HL-60 (cell line): ENCODE results near the gene DCTN1.

Source experiments
- GABPA ChIP-seq: IDR thresholded peaks from 2 replicates; pipeline ENCODE4 v1.6.1; 2012; ENCODE audit warnings: low read depth
- POLR2AphosphoS5 ChIP-seq: IDR thresholded peaks from 2 replicates; pipeline ENCODE4 v1.6.1; 2012; ENCODE audit warnings: low read depth
- SPI1 ChIP-seq: IDR thresholded peaks from 2 replicates; pipeline ENCODE4 v1.6.1; 2012; ENCODE audit warnings: low read depth, mild to moderate bottlenecking, borderline replicate concordance
- TF ChIP-seq, protein P1 (sequence below): IDR thresholded peaks from one replicate; pipeline ENCODE4 v1.5.1; 2011; ENCODE audit warnings: low read length, control low read depth, inconsistent platforms; ENCODE audit not compliant: insufficient read depth

DNA sequence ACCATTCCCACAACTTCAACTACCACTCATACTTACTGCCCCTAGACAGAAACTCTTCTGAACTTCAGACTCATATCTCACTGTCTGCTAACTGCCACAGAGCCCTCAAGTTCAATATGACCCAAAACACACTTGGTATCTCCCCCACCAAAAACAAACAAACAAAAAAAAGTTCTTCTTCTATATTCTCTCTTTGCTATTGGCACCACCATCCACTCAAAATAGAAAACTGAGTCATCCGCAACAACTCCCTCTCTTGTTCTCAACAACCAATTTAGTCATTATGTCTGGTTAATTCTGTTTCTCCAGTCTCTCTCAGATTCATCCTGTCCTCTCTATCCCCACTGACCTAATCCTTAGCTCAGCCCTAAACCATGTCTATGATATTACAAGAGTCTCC is 7.2 kb upstream of the DCTN1 start:
- TF ChIP-seq, protein P1, sequence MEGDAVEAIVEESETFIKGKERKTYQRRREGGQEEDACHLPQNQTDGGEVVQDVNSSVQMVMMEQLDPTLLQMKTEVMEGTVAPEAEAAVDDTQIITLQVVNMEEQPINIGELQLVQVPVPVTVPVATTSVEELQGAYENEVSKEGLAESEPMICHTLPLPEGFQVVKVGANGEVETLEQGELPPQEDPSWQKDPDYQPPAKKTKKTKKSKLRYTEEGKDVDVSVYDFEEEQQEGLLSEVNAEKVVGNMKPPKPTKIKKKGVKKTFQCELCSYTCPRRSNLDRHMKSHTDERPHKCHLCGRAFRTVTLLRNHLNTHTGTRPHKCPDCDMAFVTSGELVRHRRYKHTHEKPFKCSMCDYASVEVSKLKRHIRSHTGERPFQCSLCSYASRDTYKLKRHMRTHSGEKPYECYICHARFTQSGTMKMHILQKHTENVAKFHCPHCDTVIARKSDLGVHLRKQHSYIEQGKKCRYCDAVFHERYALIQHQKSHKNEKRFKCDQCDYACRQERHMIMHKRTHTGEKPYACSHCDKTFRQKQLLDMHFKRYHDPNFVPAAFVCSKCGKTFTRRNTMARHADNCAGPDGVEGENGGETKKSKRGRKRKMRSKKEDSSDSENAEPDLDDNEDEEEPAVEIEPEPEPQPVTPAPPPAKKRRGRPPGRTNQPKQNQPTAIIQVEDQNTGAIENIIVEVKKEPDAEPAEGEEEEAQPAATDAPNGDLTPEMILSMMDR: no peak
- TF ChIP-seq SPI1: no peak
- TF ChIP-seq POLR2AphosphoS5: no peak
- TF ChIP-seq GABPA: no peak
